ENCODE data around the gene GKAP1. TPM values are rescaled to one million over a fixed set of nuclear protein-coding genes. Genes with fewer than 3 reads are reported as not detected.
"Not testable (repeated sequence)": the region's sequence is repeated elsewhere in the genome, so short reads cannot be mapped to it uniquely, and the experiment has no call there.

The GKAP1 gene
- total RNA-seq: 10 to 100 TPM; 13.3 to 17.3 (median 13.4) TPM

GRCh38 chr9:83817356-83818278, at the start of gene GKAP1:
Gene GKAP1 (minus strand): TSS chr9:83817769. CDS start chr9:83806517, 11,252 bp downstream.
- H3K9me3 ChIP-seq; H3K4me1 ChIP-seq; H3K27me3 ChIP-seq; intact Hi-C loops (cut with DNase I; ENCODE audit: low total_unique reads); H3K36me3 ChIP-seq: not testable (repeated sequence)
- peak; percentile 42 to 61 for DNase-seq (ENCODE audit: low spot score in 2 of 2)
- peak within 1 kb of the TSS; percentile 55 to 78 (median 73) for H3K4me3 ChIP-seq
- peak within 1 kb of the TSS; percentile 85 to 92 for H3K27ac ChIP-seq

GRCh38 chr9:83849895-83850294, 32.3 kb upstream of the GKAP1 start:
- intact Hi-C loops (cut with DNase I; ENCODE audit: low total_unique reads); H3K4me1 ChIP-seq; H3K27me3 ChIP-seq; DNase-seq (ENCODE audit: low spot score in 2 of 2); H3K36me3 ChIP-seq; H3K27ac ChIP-seq; H3K9me3 ChIP-seq; H3K4me3 ChIP-seq: not testable (repeated sequence)

GRCh38 chr9:83837070-83837643, 19.6 kb upstream of the GKAP1 start:
- DNase-seq (ENCODE audit: low spot score in 2 of 2); H3K4me3 ChIP-seq; H3K4me1 ChIP-seq; H3K9me3 ChIP-seq; H3K27ac ChIP-seq; H3K36me3 ChIP-seq; H3K27me3 ChIP-seq; intact Hi-C loops (cut with DNase I; ENCODE audit: low total_unique reads): not testable (repeated sequence)

GRCh38 chr9:83830426-83831071, 13.0 kb upstream of the GKAP1 start:
- H3K27me3 ChIP-seq; H3K36me3 ChIP-seq; H3K4me1 ChIP-seq; intact Hi-C loops (cut with DNase I; ENCODE audit: low total_unique reads); H3K27ac ChIP-seq; H3K4me3 ChIP-seq; H3K9me3 ChIP-seq; DNase-seq (ENCODE audit: low spot score in 2 of 2): not testable (repeated sequence)

GRCh38 chr9:83824986-83825623, 7.5 kb upstream of the GKAP1 start:
- intact Hi-C loops (cut with DNase I; ENCODE audit: low total_unique reads); H3K27me3 ChIP-seq; H3K27ac ChIP-seq; H3K36me3 ChIP-seq; H3K9me3 ChIP-seq; H3K4me1 ChIP-seq; DNase-seq (ENCODE audit: low spot score in 2 of 2); H3K4me3 ChIP-seq: not testable (repeated sequence)

- Histone ChIP-seq H3K4me3 (peak overlapping the region; percentile 55 to 78 (median 73)), H3K27ac (peak overlapping the region; percentile 85 to 92)
- intact Hi-C loops (cut with DNase I; ENCODE audit: low total_unique reads); H3K4me1 ChIP-seq; H3K36me3 ChIP-seq; DNase-seq (ENCODE audit: low spot score in 2 of 2); H3K27me3 ChIP-seq; H3K9me3 ChIP-seq: not testable (repeated sequence)
These were observed 586 bp downstream of the GKAP1 start for GRCh38 chr9:83817011-83817355.

GRCh38 chr9:83815120-83815519, 2.4 kb downstream of the GKAP1 start:
- H3K9me3 ChIP-seq; H3K27ac ChIP-seq; H3K4me3 ChIP-seq; intact Hi-C loops (cut with DNase I; ENCODE audit: low total_unique reads); H3K27me3 ChIP-seq; DNase-seq (ENCODE audit: low spot score in 2 of 2); H3K4me1 ChIP-seq; H3K36me3 ChIP-seq: not testable (repeated sequence)

GRCh38 chr9:83809213-83809612, 8.4 kb downstream of the GKAP1 start:
- DNase-seq (ENCODE audit: low spot score in 2 of 2); H3K4me1 ChIP-seq; H3K36me3 ChIP-seq; intact Hi-C loops (cut with DNase I; ENCODE audit: low total_unique reads); H3K27me3 ChIP-seq; H3K27ac ChIP-seq; H3K9me3 ChIP-seq; H3K4me3 ChIP-seq: not testable (repeated sequence)

GRCh38 chr9:83804454-83804853, 13.1 kb downstream of the GKAP1 start:
- H3K4me1 ChIP-seq; H3K9me3 ChIP-seq; H3K36me3 ChIP-seq; intact Hi-C loops (cut with DNase I; ENCODE audit: low total_unique reads); H3K27me3 ChIP-seq; DNase-seq (ENCODE audit: low spot score in 2 of 2); H3K27ac ChIP-seq; H3K4me3 ChIP-seq: not testable (repeated sequence)

GRCh38 chr9:83803941-83804340, 13.6 kb downstream of the GKAP1 start:
- H3K27ac ChIP-seq; H3K36me3 ChIP-seq; DNase-seq (ENCODE audit: low spot score in 2 of 2); H3K9me3 ChIP-seq; H3K27me3 ChIP-seq; intact Hi-C loops (cut with DNase I; ENCODE audit: low total_unique reads); H3K4me3 ChIP-seq; H3K4me1 ChIP-seq: not testable (repeated sequence)
